Activated naive CD8-positive, alpha-beta T cell treated with anti-CD3 and anti-CD28 coated beads, Interleukin-2, amount 50 U/mL, for 16 hours (primary cell): ENCODE results near the gene NCKAP5L.

Experiments
- DNase-seq: peaks from one replicate; pipeline ENCODE4 v3.0.0-alpha.2; 2020; ENCODE audit warnings: low read depth, low spot score

Gene NCKAP5L

DNA sequence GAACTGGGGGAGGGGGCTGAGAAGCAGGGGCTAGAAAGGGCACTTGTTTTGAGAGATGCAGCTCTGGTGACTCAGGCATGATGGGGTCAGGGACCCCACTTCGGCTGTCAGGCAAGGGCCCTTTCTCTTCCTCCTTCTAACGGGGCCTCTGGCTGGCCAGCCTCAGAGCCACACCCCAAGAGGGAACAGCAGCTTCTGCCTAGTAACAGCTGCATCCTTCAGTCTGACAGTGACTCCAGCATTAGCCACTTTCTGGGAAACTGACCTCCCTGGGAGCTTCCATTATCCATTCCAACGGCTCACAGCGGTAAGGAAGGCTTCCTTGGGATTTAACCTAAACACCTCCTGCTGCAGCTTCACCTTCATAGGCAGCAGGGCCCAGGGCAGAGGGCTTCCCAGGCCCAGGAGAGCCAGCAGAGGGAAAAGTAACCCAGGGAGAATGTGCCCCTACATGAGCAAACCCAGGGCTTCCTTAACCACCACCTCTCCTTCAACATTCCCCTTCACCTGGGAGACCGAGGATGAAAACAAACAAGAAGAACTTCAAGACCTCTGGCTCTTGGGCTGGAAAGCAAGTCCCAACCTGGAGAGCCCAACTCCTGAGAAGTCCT lies 2.7 kb downstream of the NCKAP5L start:
- DNase-seq = no peak

DNA sequence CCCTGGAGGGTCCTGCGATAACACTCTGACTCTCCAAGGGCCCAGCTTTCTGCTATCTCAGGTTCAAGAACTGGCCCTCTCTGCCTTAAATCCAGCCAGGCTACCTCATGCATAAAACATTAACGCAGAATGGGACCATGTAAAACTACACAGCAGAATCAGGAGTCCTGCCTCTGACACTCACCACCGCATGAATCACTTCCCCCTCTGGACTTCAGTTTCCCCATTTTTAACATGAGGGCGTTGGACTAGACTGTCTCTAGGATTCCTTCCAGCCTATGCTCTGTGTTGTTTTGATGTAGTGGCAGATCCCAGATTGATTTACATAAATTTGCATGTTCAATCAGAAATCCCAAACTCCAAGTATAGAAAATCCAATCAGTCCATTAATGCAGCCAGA lies 3.3 kb downstream of the NCKAP5L start:
- no peak for DNase-seq

DNA sequence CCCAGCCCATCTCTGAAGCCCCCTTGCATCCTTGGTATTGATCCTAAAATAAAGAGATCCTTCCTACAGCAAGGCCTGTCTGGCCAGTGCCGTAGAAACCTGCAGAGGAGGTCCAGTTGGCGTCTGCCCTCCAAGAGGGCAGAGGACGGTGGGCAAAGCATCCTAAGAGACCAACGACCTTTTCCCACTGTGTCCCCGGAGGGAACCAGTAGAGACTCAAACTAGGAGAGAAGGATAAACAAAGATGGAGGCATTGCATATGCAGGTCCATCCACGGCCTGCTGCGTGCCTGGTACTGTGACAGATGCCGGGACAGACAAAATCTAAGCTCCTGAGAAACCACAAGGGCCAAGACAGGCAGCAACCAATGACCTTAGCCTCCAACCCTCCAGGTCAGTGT lies 3.8 kb downstream of the NCKAP5L start:
- no peak for DNase-seq

DNA sequence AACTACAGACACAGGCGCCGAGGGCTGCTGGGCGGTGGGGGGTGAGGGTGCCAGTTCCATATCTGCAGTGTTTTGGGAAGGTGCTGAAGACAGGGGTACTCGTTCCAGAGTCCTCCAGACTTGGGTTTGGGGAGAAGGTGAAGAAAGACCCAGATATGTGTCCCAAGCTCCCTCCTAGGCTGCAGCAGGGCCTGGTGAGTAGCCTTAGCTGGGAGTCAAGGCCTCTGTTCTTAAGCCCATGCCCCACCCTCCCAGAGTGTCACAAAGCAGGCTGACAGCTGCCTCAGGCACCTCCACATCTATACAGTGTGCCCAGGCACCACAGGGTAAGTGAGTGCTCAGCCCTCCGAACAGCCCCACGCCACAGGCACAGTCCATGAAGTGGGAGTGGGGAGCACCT lies 4.3 kb downstream of the NCKAP5L start:
- no peak for DNase-seq

DNA sequence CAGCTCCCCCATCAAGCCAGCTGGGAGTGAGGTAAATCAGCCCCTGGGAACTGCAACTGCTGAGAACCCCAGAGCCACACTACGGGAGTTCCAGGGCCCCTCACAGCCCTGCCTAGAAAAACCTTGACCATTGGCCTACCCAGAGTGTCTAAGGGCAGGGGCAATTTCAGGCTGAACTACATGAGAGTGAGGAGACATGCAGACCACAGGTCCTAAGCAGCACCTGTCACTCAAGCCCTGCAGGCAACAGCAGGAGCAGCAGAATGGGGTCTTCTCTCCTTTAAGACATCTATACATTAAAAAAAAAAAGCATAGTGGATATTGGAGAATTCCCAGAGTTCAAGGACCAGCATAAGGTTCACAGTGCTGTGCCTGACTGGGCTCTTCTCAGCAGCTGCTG lies 4.9 kb downstream of the NCKAP5L start:
- DNase-seq = no peak

DNA sequence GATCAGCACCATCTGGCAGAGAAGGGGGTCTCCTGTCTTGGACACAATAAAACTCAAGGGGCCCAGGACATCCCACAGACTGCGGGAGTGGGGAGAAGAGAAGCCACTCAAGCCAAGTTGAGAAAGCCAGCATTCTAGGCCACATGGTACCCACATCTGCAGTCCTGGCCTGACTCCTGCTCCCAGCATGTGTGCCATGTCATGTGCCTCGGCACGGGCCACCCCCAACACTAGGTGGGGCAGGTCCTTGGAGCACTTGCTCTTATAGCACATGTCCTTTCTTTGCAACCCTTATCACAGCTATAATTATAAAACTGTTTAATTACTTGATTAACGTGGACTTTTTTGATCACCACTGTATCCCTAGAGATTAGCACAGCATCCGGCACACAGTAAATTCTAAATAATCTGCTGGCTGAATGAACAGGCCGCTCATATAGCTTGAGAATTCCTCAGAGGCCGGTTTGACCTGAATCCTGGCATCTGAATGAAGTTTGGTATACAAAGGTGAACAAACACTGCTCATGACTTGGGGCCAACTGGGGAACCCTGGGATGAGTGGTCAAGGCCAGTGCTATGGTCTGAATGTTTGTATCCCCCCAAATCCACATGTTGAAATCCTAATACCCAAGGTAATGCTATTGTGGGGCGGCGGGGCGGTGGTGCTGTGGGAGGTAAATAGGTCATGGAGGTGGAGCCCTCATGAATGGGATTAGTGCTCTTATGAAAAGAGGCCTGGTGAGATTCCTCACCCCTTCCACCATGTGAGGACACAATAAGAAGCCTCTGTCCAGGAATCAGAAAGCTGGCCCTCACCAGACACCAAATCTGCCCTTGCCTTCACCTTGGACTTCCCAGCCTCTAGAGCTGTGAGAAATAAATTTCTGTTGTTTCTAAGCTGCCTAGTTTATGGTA lies 6.6 kb downstream of the NCKAP5L start:
- no peak for DNase-seq

DNA sequence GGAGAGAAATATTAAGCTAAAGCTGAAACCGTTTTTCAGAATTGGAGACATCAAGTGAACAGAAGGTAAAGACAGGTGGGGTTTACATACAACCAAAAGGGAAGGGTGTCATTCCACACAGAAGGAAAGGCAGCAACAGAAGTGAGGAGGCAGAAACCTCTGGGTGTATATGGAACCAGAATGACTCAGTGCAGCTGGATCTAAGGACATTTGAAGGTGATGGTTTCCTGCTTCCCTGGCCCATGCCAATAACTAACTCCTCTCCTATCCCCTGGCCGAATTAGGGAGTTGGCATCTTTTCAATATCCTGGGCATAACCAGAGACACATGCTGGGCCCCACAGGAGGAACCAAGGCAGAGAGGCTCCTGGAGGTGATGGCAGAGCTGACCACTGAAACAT lies 8.4 kb downstream of the NCKAP5L start:
- no peak for DNase-seq

DNA sequence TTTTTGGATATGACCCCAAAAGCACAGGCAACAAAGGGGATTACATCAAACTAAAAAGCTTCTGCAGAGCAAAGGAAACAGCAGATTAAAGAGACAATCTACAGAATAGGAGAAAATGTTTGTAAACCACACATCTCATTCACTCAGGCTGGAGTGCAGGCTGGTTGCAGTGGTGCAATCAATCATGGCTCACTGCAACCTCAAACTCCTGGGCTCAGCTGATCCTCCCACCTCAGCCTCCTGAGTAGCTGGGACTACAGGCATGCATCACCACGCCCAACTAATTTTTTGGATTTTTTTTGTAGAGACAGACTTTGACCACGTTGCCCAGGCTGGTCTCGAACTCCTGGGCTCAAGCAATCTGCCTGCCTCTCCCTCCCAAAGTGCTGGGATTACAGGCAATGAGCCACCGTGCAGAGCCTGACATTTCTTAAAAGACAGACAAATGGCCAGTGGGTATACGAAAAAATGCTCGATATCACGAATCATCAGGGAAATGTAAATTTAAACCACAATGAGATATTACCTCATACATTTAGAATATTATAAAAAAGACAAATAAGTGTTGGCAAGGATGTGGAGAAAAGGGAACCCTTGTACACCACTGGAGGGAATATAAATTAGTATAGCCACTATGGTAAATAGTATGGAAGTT lies 9.8 kb downstream of the NCKAP5L start:
- no peak for DNase-seq

DNA sequence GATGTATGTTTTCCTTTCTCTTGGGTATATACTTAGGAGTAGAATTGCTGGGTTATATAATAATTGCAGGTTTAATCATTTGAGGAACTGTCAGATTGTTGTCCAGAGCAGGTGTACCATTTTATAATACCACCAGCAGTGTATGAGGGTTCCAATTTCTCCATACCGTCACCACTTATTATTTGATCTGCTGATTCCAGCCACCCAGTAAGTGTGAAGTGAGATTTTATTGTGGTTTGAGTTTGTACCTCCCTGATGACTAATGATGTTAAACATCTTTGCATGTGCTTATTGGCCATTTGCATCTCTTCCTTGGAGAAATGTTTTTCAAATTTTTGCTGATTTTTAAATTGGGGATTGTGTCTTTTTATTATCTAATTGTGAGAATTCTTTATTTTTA lies 15.1 kb downstream of the NCKAP5L start:
- DNase-seq = no peak

DNA sequence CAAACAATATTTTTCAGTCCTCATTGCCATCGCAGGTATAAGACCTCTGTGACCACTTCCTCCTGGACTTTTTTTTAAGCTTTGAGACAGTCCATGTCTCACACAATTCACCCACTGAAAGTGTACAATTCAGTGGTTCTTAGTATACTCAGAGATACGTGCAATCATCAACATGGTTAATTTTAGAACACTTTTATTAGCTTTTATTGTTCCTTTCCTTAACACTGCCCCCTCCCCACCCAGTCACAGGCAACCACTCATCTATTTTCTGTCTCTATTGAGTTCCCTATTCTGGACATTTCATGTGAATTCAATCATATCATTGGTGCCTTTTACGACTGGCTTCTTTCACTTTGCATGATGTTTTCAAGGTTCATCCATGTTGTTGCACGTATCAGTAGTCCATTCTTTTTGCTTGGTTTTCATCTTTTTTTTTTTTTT lies 16.2 kb downstream of the NCKAP5L start:
- DNase-seq = no peak

DNA sequence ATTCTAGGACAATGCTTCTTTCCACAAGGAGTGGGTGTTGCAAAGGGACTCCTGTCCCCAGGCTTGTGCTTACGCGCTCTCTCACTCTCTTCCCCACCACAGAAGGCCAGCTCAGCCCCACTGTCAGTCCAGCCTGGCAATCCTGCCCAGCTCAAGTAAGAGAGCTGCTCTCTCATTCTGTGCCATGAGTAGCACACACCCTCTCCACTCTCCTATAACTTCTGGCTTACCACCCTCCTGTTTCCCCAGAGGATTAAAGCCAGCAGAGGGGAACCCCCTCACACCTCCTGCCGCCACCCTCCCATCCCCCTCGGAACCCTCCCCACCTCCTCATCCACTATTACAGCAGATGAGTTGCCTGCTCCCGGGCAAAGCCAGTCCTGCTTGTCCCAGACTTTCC lies 17.1 kb downstream of the NCKAP5L start:
- DNase-seq = no peak

DNA sequence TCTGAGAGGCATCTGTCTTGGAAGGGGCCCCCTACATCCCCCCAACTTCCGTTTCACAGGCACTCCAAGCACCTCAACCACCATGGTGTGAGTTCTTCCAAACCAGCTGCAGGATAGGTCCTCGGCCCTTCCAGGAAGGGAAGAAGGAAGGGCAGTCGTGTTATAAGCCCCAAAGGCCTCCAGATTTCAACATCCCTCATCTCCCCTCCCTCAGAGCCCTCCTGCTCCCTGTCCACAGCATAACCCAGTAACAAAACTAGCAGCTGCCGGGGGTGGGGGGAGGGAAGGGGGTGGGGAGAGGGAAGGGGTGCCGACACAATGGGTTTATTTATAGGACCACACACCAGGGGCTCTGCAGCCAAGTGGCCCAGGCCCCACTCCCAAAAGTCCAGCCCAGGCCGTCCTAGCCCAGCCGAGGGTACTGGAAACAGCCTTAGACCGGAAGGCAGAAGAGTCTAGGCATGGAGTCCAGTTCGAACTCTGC lies 18.3 kb downstream of the NCKAP5L start:
- no peak for DNase-seq

DNA sequence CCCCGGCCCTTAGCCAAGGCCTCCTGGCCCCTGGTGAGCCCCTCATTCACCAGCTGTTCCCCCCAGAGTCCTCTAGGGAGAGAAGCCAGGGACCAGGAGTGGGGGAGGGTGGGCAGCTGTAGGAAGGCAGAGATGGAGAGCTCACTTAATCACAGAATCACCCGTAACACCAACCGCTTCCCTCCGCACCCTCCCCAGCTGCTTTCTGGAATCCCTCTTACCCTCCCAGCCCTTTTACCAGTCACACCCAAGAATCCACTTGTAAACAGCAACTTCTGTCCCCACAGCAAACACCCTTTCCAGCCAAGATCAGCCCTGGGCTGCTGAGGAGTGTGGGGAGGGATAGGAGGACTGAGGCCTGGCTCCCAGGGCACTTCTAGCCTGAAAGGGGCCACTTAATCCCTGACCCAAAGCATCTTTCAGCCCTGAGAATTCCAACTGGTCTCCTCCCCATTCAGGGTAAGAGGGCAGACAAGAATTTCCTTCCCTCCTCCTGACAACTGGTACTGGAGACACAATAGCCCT lies 18.8 kb downstream of the NCKAP5L start:
- no peak for DNase-seq

DNA sequence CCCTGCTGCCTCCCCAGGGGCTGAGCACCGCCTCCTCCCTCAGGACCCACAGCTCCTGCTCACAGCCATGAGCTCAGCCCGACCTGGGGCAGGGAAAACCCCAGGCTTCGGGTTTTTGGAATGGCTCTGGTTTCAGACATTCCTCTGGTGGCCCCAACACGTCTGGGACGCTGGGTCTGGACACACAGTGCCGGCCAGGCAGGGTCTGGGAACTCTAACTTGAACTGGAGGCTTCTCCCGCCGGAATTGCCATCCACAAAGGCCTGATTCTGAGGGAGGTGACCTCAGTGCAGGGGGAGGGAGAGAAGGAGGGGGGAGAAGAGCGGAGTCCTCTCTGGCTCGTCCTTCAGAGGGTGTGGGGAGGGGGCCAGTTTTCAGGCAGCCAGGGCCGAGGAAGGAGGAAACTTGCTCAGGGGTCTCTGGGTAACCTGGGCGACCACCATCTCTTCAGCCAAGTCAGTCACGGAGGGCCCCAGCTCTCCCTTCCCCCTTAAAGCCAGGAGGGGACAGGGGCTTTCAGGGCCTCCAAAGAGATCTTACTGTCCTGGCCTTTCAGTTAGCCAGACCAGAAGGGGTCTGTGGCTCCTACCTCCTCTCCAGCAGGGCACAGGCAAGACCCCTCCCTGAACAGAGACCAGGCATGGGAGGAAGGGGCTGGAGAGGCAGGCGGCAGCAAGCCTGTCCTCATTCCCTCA lies 19.4 kb downstream of the NCKAP5L start:
- DNase-seq = no peak

DNA sequence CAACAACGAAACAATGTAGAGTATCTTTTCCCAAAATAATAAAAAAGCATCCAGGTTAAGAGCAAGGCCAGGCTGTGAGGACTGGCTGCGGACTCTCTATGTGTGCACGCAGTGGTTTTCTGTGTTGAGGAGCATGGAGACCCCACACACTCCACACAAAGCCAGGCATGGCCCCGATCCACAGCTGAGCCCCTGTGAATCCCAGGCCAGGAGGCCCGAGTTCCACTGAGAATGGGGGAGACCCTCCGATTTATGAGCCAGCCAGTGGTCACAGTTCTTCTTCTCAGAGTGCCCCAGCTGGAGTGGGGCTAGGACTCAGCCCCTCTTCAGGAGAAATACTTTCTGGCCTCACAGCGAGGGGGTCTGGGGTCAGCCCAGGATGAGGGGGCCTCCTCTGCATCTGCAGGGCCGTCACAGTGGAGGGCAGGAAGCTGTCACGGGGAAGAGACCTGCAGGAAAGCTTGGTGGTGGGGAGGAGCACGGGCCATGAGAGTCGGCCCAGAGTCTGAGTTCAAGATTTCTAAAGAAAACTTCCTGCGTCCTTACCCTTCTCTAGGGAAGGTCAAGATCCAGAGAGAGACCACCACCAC lies 20.1 kb downstream of the NCKAP5L start:
- no peak for DNase-seq

DNA sequence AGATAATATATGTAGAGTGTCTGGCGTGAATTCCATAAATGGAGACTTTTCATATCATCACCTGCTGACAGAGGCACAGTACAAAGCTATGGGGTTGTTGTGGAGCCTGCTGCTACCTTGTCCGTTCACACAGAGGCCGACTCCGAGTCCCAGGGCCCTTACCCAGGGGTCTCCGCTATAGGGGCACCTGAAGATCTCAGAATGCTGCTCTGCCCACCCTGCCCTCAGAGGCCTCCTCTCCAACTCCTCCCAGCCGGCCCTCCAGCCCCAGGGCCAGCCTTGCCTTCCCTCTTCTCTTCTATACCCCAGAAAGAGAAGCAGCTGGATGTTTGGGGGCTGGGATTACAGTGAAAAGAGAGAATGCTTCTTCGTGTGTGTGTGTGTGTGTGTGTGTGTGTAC lies 21.3 kb downstream of the NCKAP5L start:
- no peak for DNase-seq

DNA sequence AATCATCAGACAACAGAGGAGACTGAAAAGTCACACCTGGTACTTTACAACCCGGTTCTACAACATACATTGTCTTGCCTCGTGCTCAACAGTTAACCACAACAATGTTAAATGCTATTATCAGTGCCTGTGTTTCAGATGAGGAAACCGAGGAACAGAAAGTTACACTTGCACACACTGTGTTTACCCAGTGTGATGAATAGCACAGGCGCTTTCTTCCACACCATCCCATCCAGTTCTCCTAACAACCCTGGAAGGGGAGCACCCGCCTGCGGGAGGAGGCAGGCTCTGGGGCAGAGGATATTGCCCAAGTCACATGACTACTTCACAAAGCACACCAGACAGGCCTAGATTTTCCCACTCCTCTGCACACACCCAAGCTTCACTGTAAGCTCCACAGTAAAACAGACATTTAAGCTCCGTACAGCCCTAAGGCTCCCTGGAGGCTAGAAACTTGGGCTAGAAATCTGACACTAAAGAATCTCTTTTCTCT lies 21.8 kb downstream of the NCKAP5L start:
- DNase-seq = no peak

DNA sequence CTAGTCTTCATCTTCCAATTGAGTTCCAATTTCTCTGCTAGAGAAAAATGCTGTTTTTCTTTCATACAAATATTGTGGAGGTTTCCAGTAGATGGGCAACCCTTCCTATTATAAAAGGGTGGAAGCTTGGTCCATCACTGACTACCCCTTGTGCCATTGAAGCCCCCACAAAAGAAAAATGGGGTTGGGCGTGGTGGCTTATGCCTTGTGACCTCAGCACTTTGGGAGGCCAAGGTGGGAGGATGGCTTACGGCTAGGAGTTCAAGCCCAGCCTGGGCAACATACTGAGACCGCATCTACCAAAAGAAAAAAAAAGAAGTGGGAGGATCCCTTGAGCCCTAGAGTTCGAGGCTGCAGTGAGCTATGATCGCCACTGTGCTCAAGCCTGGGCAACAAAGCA lies 22.8 kb downstream of the NCKAP5L start:
- DNase-seq = no peak

DNA sequence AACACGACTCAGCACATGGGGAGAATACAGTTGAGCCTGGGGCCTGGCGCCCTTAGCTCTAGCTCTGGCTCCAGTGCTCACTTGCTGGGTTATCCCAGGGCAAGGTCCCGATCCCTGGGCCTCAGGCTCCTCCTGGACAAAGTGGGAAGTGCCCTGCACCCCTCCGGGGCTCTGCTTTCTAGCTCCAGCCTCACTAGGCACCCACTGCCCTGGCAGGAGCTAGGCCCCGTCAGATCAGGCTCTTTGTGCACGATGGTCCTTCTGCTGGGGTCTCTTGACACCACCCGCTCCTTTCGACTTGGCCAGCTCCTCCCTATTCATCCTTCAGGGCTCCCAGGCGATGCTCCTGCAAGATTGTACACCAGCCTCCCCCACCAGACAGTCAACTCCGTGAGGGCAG lies 23.4 kb downstream of the NCKAP5L start:
- no peak for DNase-seq

DNA sequence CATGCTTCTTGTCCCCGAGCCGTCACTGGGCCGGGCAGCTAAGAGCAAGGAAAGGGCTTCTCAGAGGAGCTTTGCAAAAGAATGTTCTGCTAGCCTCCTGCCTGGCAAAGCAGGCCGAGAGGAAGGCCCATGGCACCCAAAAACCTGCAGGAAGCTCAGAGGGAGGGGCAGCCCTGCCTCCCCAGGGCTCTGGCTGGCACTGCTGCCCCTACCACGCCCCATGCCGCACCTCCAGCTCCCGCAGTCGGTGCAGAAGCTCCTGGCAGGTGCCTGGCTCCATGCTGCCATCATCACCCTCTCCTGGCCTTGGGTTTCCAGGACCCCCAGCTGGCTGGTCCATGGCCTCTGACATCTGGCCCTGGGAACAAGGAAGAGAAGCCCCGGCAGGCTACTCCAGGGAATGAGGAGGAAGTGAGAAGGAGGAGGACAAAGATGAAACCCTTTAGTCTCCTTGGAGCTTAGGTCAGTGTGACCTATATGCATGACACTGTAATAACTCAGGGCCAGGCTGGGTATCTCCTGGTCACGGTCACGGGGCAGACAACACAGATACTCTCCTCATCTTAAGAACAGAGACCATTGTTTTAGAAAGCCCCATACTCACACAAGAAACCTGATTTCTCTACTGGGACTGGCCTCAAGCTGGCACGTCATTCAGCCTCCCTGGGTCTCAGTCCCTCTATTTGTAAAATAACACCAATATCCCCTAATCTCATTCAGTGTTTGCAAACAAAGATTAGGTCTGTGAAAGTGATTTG lies 24.3 kb downstream of the NCKAP5L start:
- DNase-seq = no peak
